ENCODE data around the gene MGAT4C.
"Not testable (repeated sequence)": the region's sequence is repeated elsewhere in the genome, so short reads cannot be mapped to it uniquely, and the experiment has no call there.

MGAT4C gene

DNA sequence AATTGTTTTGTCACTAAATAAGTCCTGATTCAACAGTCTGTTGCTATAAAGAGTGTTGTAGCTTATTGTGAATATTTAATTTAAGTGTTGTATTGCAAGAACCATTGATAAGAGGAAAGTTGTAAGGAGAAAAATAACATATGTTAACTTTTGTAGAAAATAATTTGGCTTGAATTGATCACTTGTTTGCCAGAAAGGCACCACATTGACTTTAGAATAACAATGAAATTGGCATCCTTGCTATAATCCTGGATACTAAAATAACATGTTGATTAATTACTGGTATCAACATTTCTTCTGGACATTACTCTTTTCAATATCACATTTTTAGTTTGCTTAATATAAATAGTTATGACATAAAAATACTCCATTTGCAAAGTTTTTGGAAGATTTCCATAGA, 159.0 kb downstream of the MGAT4C start:
- DNase-seq (ENCODE audit: low read depth): no peak
- no peak overlapping the region for H3K4me3 ChIP-seq (ENCODE audit: low read depth, low read length)
- in situ Hi-C loops (cut with HindIII; ENCODE audit: low sequenced_read_pairs): no loop called here
- TF ChIP-seq CTCF (IDR thresholded peaks at IDR 0.05; ENCODE audit: low read depth, low read length, missing control alignments): no peak

GRCh38 chr12:86091681-86092080, 164.5 kb downstream of the MGAT4C start:
- no peak for DNase-seq (ENCODE audit: low read depth)
- H3K4me3 ChIP-seq (ENCODE audit: low read depth, low read length): no peak overlapping the region
- no peak for TF ChIP-seq CTCF (IDR thresholded peaks at IDR 0.05; ENCODE audit: low read depth, low read length, missing control alignments)
- in situ Hi-C loops (cut with HindIII; ENCODE audit: low sequenced_read_pairs): no loop called here

DNA sequence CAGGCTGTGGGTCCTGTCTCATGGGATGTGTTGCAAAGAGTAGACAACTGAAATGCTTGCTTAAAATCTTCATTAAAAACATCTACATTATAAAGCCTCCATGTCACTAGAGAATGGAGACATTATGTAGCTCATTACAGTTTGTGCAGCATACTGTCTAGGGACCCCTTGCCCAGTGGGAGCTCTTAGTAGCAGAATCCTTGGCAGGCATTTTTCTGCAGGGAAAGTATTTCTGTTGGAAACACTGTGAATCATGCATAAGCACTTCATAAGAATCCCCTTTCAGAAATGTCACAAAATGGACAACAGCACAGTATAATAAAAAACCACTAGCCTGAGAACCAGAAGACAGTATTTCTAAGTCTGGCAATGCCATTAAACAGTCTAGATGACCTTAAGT, 174.3 kb downstream of the MGAT4C start:
- no peak for DNase-seq (ENCODE audit: low read depth)
- H3K4me3 ChIP-seq (ENCODE audit: low read depth, low read length): no peak overlapping the region
- in situ Hi-C loops (cut with HindIII; ENCODE audit: low sequenced_read_pairs): no loop called here
- TF ChIP-seq CTCF (IDR thresholded peaks at IDR 0.05; ENCODE audit: low read depth, low read length, missing control alignments): no peak

- DNase-seq (ENCODE audit: low read depth); H3K4me3 ChIP-seq (ENCODE audit: low read depth, low read length); in situ Hi-C loops (cut with HindIII; ENCODE audit: low sequenced_read_pairs): not testable (repeated sequence)
Measured at GRCh38 chr12:86059052-86059451, 197.1 kb downstream of the MGAT4C start.

GRCh38 chr12:86057092-86057845, 198.9 kb downstream of the MGAT4C start:
- no peak for TF ChIP-seq CTCF (IDR thresholded peaks at IDR 0.05; ENCODE audit: low read depth, low read length, missing control alignments)
- in situ Hi-C loops (cut with HindIII; ENCODE audit: low sequenced_read_pairs): no loop called here
- DNase-seq (ENCODE audit: low read depth): no peak
- H3K4me3 ChIP-seq (ENCODE audit: low read depth, low read length): no peak overlapping the region

DNA sequence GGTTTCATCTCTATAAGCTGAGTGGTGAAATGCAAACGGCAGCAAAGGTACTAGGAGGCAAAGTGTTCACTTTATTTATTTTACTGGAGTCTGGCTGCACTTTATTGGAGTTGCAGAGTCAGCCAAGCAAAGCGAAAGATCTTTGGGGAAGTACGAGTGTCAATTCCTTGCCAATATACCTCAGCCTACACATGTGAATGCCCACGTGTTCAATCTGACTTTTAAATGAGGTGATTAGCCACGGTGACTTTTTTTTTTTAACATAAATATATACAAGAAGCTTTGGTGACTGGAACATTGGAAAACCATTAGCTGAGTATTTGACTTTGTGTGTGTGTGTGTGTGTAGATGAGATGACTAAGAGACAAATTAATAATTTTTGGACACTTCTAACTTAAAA, 203.3 kb downstream of the MGAT4C start:
- no peak for DNase-seq (ENCODE audit: low read depth)
- TF ChIP-seq CTCF (IDR thresholded peaks at IDR 0.05; ENCODE audit: low read depth, low read length, missing control alignments): no peak
- in situ Hi-C loops (cut with HindIII; ENCODE audit: low sequenced_read_pairs): no loop called here
- no peak overlapping the region for H3K4me3 ChIP-seq (ENCODE audit: low read depth, low read length)

- no peak for DNase-seq (ENCODE audit: low read depth)
- H3K4me3 ChIP-seq (ENCODE audit: low read depth, low read length): no peak overlapping the region
- TF ChIP-seq CTCF (IDR thresholded peaks at IDR 0.05; ENCODE audit: low read depth, low read length, missing control alignments): no peak
- in situ Hi-C loops (cut with HindIII; ENCODE audit: low sequenced_read_pairs): no loop called here
Measured at GRCh38 chr12:86050010-86050409, 206.2 kb downstream of the MGAT4C start.

Data from astrocyte of the cerebellum (primary cell).